Activated CD4-positive, alpha-beta T cell treated with anti-CD3 and anti-CD28 coated beads for 4 hours (primary cell): ENCODE measurements around the gene MACROD2.

Source experiments
- DNase-seq, 2 donors: peaks; one replicate each; pipeline ENCODE4 v3.0.0-alpha.2; 2020

Gene MACROD2

GRCh38 chr20:14932040-14932439, 936.7 kb downstream of the MACROD2 start:
- no peak for DNase-seq

- no peak for DNase-seq
Measured at GRCh38 chr20:14935285-14935684, 940.0 kb downstream of the MACROD2 start.

GRCh38 chr20:14937021-14937420, 941.7 kb downstream of the MACROD2 start:
- no peak for DNase-seq

GRCh38 chr20:14937846-14938245, 942.5 kb downstream of the MACROD2 start:
- DNase-seq: no peak

GRCh38 chr20:14947536-14947935, 952.2 kb downstream of the MACROD2 start:
- DNase-seq: no peak

- no peak for DNase-seq
Measured at GRCh38 chr20:14947946-14948345, 952.6 kb downstream of the MACROD2 start.

GRCh38 chr20:14948416-14948815, 953.1 kb downstream of the MACROD2 start:
- no peak for DNase-seq

GRCh38 chr20:14950633-14951032, 955.3 kb downstream of the MACROD2 start:
- DNase-seq: no peak

GRCh38 chr20:14951105-14951504, 955.8 kb downstream of the MACROD2 start:
- DNase-seq: no peak

GRCh38 chr20:14951707-14952418, 956.5 kb downstream of the MACROD2 start:
- DNase-seq: no peak

GRCh38 chr20:14953736-14954135, 958.4 kb downstream of the MACROD2 start:
- DNase-seq: no peak

GRCh38 chr20:14955399-14955798, 960.1 kb downstream of the MACROD2 start:
- DNase-seq: no peak

- DNase-seq: no peak
Measured at GRCh38 chr20:14956026-14956425, 960.7 kb downstream of the MACROD2 start.

GRCh38 chr20:14956538-14956937, 961.2 kb downstream of the MACROD2 start:
- DNase-seq: no peak

- no peak for DNase-seq
Measured at GRCh38 chr20:14957402-14957801, 962.1 kb downstream of the MACROD2 start.

- DNase-seq: no peak
Measured at GRCh38 chr20:14958626-14959025, 963.3 kb downstream of the MACROD2 start.

- no peak for DNase-seq
Measured at GRCh38 chr20:14959506-14960475, 964.5 kb downstream of the MACROD2 start.

- no peak for DNase-seq
Measured at GRCh38 chr20:14960831-14961230, 965.5 kb downstream of the MACROD2 start.

- no peak for DNase-seq
Measured at GRCh38 chr20:14963262-14963663, 967.9 kb downstream of the MACROD2 start.

- DNase-seq: no peak
Measured at GRCh38 chr20:14966203-14966602, 970.9 kb downstream of the MACROD2 start.

- no peak for DNase-seq
Measured at GRCh38 chr20:14966808-14967207, 971.5 kb downstream of the MACROD2 start.

- no peak for DNase-seq
Measured at GRCh38 chr20:14972256-14972655, 976.9 kb downstream of the MACROD2 start.

- DNase-seq: no peak
Measured at GRCh38 chr20:14972690-14973089, 977.4 kb downstream of the MACROD2 start.

- DNase-seq: no peak
Measured at GRCh38 chr20:14979453-14979986, 984.2 kb downstream of the MACROD2 start.
